Cortex of kidney (tissue), 1 donor: Measurements from ENCODE around the gene RUFY1.

Source experiments
- DNase-seq: peaks from one replicate; lab custom pipeline; 2025; lab: John Stamatoyannopoulos, UW

Gene RUFY1

DNA sequence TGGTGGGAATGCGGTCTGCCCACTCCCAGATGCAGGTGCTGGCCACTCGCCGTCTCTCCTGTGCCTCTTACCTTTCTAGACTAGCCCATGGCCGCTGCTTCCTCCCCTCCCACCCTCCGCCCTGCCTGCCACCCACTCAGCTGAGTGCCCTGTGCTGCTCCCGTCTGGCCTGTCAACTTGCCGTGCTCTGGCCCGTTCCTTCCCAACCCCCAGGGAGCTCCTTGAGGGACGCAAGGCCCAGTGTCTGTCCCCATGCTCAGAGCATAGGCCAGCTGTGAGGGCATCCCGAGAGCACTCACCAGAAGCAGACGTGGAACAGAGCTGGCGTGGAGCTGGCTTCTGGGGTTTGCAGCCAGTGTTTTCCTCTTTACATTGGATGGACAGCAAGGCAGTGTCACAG, 53.0 kb downstream of the RUFY1 start:
- DNase-seq = no peak

DNA sequence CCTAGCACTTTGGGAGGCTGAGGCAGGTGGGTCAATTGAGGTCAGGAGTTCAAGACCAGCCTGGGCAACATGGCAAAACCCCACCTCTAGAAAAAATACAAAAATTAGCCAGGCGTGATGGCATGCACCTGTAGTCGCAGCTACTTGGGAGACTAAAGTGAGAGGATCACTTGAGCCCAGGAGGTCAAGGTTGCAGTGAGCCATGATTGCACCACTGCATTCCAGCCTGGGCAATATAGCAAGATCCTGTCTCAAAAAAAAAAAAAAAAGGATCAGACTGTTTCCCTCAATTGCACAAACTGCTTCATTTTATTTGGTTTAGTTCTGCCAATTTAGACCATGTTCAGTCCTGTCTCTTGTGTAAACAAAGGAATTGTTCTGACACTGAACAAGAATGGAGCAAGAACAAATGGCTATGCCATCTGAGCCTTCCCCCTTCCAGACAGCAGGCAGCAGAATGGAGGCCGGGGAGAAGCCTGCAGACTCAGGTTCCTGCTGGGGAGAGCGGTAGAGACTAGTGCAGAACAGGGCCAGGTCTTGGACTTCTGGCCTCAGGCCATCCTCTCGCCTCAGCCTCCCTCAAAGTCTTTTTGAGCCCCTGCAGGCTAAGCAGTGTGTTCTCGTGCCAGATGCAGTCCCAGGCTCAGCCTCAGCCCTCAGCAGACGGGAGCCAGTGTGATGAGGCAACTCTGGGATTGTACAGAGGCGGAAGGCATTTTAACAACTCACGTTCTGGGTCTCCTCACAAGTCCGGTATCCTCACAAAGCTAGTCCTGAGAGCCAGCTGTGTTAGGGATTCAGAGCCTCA, 54.9 kb downstream of the RUFY1 start:
- no peak for DNase-seq

DNA sequence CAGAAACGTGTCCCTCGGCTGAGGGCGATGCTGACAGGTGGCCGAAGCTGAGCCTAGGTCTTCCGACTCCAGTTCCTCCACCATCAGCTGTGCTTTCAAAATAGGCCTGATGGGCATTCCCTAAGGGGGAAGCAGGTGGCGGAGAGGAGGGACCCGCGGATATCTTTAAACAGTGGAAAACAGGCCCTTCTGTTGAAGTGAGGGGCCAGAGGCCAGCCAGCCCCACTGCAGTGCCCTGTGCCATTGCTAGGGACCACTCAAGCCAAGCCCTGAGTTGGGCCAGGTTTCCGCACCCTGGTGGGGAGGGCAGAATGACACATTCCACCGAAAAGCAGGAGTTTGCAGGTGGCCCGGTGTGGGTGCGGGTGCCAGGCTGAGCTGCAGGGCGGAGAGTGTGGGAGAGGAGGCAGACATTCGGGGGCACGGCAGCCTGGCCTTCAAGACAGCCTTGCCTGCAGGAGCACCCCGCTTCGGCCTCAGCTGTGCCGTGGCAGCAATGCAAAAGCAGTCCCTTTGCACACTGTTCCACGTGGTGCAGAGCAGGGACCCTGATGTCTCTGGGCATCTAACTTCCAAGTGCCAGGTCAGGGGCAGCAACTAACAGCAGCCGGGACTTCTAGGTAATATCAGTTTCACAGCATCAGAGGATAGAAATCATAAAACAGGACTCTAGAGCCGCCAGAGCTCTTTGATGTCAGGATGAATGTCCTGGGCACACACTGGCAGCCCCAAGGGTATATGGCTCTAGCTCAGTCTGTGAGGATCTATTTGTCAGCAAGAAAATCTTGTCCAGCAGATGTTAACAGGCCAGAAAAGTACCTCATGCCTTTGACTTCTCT, 55.9 kb downstream of the RUFY1 start:
- no peak for DNase-seq

- no peak for DNase-seq
Observed at GRCh38 chr5:179606910-179607159, 56.5 kb downstream of the RUFY1 start.

DNA sequence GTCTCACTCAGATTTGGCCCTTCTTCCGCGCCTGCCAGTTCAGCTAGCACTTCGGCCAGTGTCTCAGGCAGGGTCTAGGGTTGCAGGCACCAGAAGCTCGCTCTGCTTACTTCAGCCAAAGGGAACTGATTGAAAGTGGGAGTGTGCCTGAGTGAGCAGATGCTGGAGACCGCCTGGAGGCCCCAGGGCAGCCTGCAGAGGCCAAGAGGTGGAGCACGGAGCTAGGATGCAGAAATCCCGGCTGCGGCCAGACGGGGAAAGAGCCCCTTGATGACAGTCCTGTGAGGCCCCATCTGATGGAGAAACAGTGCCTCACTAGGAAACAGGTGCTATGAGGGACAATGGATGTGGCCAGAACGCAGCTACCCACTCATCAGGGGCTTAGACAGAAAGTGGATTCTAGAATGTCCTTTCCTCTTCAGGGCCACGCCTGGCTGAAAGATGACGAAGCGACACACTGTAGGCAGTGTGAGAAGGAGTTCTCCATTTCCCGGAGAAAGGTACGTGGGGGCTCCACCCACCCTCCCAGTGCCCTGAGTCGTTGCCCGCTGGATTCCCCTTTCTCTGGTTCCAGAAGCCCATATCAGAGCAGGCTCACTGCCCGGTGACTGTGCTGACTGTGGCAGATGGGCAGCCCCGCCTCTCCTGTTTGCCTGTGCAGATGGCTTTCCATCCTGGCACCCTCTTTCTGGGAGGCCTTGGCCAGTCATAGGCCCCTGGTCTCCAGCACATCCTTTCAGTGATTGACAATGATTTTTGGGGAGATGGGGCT, 57.0 kb downstream of the RUFY1 start:
- DNase-seq = no peak

DNA sequence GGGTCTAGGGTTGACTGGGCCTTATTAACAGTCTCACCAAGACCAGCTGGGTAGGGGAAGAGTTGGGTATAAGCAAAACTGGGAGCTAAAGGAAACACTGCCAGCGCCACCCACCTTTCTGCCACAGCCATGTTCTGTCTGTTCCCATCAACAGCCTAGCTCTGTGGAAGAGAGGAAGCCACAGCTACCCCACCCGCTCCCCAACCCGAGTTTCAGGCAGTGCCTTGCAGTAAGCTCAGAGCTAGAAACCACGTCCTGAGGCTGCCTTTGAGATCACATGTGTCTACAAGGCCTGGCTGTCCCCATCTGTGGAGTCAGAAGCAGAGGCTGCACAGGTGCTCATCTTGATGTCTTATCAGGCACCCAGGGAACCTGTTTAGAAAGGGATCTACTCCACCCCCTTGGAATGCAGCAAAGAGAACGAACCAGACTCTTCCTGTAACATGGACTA, 57.8 kb downstream of the RUFY1 start:
- DNase-seq = no peak

GRCh38 chr5:179609834-179610108, 59.4 kb downstream of the RUFY1 start:
- no peak for DNase-seq

DNA sequence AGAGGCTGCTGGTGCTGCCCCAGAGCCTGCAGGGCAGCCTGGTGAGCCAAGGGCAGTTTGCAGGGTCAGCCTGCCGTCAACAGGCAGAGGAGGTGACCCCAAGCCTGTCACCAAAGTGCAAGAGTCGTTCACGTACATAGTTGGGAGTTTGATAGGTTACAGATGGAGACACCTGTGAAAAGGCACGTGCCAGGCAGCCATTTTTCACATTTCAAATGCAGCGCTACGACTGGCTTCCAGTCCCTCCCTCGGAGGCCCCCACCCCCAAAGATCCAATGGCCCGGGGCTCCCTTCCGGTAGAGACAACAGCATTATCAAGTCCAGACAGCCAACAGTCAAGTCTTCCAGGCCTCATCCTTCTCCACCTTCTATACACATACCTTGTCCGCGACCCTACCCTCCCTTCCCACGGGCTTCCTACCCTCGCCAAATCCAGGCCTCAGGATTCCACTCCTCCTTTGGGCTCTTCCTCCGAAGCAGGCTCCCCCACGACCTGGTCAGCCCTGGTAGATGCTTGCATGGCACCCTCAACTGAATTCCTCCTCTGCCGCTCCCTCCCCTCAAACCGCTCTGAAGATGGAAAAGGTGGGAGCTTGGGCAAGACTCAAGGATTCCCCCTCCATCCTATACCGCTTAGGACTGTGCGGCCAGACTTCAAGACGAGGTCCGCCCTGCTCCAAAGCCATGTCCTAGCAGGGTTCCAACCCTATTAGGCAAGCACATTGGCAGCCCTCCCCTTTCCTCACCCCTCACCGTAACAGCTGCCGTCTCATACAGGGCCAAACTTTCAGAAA, 60.0 kb downstream of the RUFY1 start:
- no peak for DNase-seq

GRCh38 chr5:179610903-179611265, 60.5 kb downstream of the RUFY1 start:
- no peak for DNase-seq

DNA sequence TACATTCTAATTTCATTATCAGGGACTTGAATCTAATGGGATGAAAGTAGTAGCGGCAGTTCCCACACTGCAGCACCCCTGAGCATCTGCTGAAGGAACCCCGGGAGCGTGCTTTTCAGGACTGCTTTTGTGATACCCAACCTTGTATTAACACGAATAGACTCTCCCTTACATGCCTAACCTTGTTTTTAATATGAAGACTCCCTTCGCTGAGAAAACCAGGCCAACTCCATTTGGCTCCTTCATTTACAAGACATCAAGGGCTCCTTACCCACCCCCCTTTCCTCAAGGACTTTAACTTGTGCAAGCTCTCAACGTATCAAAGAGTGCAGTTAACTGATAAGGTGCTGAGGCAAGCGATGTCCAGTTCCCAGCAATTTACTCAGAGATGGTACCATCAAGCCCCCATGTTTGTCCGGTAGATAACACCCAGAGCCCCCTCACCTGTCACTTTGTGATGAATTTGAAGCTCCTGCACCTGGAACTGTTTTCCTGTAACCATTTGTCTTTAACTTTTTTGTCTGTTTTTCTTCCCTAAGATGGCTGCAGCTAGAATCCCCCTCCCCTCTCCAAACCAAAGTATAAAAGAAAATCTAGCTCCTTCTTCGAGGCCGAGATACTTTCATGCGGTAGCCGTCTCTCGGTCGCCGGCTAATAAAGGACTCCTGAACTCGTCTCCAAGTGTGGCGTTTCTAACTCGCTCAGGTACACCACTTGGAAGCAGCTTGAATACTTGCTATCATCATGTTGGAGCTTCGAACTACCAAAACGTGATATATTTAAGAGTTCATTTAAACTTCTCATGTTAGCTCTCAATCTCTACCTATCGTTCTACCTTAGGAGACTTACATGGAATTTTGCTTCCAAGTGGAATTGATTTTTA, 62.5 kb downstream of the RUFY1 start:
- no peak for DNase-seq

- DNase-seq = no peak
Observed at GRCh38 chr5:179613460-179614071, 63.2 kb downstream of the RUFY1 start.

GRCh38 chr5:179614745-179615144, 64.4 kb downstream of the RUFY1 start:
- no peak for DNase-seq

DNA sequence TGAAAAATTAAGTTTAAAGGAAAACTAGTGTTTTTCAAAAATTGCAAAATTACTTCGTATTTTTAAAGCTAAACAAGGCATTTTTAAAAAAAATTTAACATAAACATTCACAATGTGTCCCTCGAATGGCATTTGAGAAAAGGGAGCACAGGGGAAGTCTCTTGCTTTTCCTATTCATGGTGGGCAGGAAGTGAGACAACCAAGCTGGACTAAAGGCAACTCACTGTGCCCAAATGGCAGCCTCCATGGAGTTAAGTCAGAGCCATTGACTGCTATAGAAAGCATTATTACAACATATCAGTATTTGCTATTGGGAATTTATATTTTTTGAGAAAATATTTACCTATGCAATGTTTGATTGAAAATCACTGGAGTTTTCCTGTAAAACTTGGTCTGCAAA, 64.8 kb downstream of the RUFY1 start:
- DNase-seq = no peak

GRCh38 chr5:179616002-179616594, 65.7 kb downstream of the RUFY1 start:
- DNase-seq = no peak

DNA sequence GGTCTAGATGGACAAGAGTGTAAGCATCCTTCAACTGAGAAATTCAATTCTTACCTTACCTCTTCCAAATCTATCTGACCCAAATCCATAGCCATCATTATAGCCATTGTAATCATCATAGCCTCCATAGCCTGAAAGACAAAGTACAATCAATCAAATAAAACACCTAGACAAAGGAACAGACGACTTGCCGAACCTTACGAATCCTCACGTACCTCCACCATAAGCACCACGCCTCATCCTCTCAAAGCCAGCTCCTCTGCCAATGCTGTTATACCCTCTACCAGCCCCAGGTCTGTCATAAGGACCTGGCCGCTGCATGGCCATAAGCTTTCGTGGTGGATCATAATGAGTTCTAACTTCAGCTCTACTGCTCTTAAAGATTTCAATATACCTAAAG, 67.6 kb downstream of the RUFY1 start:
- DNase-seq = no peak

DNA sequence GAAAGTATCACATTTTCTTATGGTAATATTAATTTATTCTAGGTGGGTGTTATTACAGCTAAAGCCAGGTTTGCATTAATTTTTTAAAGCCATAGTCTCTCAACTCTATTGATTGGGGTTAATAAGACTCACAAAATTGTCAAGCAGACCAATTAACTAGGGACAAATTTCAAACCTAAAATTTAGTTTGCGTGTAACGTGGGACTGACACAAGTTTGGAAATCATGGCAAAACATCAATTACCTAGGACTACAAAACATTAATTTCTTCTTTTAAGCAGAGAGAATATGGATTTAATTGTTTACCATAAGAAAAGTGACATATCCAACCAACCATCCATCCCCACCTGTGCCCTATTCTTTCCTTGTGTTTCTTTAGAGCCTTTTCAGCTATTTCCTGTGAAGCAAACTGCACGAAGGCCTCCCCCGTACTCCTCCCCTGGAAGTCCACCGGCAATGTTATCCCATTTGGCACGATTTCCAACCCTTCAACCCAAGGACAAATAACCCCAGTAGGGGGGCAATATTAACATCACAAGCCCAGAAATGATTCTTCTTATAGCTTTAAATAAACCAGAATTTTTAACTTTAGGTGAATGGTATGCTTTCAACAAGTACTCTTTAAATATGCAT, 68.7 kb downstream of the RUFY1 start:
- DNase-seq = no peak

GRCh38 chr5:179619776-179620175, 69.4 kb downstream of the RUFY1 start:
- no peak for DNase-seq

GRCh38 chr5:179620293-179620692, 69.9 kb downstream of the RUFY1 start:
- no peak for DNase-seq

DNA sequence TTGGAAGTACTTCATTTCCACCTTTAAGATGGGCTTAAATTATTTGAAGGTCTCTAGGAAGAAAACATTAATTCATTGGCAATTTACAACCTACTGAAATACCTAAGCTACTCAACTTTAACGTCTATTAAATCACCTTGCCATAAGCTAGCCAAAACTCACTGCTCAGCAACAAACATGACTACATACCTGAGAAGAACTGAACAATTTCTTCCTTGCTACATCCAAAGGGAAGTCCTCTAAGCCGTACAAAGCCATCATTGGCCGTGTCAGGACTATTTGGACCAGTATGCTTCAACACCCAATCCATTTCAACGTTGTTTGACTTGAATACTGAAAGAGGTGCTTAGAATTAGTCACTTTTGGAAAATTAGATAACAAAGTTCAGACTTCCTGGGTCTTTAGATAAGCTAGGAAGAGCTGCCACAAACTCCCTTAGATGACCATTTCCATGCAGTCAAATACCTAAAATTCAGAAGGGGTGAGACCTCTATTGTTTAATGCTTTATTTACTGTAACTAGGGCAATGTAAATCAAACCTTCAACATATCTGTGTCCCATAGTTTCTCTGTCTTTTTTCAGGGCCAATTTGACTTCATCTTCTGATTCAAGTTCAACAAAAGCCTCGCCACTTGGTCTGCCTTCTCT, 70.5 kb downstream of the RUFY1 start:
- DNase-seq = no peak
